ENCODE results near the gene ACTL10. TPM values are rescaled to one million over a fixed set of nuclear protein-coding genes. Genes with fewer than 3 reads are reported as not detected.
A peak's percentile ranks its signal among the peaks of the same experiment; 100 is the strongest.

Gene ACTL10
- polyA plus RNA-seq, 3 donors from 2014 or later, result 3.4 to 7.0 (median 3.9) TPM

DNA sequence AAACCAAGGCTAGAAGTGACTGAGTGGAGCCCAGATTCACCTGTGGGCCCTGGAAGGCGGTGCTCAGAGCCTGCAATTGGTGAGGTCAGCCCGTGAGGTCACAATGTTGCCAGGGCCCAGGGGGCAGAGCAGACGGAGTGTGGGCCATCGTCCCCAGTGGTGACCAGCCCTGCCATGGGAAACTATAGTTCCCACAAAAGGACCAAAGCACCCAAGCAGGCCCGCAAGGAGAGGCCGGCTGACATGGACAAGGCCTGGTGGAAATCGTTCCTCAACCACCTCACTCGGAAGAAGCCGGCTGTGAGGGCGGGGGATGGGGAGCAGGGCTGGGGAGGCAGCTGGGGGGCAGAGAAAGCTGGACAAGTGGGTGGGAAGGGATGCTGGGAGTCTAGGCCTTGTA lies 4.6 kb upstream of the ACTL10 start, which contains the start of gene C20orf144:
Gene C20orf144, plus strand, starts transcription at position 156 of the 400 bp plus-strand sequence. Its CDS starts 19 bp downstream, at position 175.
- H3K4me3 Mint-ChIP-seq, result peak within 1 kb of the TSS; percentile 76 to 87 (median 85)
- H3K9me3 Mint-ChIP-seq, result no peaks in the 10 kb centered on the region
- DNase-seq, result no peak
- H3K4me1 Mint-ChIP-seq, result peaks cover 34 to 38% of the 10 kb centered on the region in 2 donors
- peaks cover 5 to 10% (median 7%) of the 10 kb centered on the region in 3 donors for H3K27me3 Mint-ChIP-seq (ENCODE audit: low read depth in 3 of 3)
- peak within 1 kb of the TSS; percentile 82 to 92 (median 90) for H3K27ac Mint-ChIP-seq
- no peaks in the 10 kb centered on the region for H3K36me3 Mint-ChIP-seq

DNA sequence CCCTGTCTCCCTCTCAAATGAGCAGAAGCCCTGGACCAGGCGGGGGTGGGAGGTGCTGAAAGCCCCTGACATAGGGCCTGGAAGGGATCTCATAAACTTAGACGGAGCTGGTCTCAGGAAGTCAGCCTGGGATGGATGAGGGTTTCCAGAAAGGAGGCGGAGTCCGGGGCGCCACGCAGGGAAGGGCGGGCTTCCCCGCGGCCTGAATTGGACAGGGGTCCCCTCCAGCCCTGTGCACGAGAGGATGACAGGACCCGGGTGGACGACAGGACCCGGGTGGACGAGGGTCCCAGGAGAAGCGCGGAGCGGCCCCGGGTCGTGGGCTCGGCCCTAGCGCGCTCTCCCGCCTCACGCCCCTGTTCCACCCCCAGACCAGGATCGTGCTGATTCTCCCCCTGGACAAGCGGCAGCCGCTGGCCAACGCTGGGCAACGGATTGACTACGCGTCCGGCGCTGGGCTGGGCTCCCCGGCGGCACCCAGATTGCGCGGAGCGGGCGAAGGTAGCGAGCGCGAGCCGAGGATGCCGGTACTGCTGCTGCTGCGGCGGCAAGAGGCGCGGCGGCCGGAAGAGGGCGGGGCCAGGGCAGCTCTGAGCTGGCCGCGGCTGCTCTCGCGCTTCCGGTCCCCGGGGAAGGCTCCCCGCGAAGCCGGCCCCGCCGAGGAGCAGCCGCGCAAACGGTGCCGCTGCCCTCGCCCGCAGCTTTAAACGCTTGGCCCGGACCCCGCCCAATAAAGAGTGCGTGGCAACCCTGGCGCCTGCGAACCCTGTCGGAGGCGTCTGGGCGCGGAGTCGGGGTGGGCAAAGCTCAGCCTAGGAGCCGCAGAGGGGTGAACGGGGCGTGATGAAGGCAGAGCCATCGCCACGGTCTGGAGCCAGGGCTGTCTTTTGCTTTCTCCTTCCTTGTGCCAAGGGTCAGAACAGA lies 3.3 kb upstream of the ACTL10 start:
- Mint-ChIP-seq H3K27ac (peak overlapping the region; percentile 82 to 94 (median 92)), H3K9me3 (no peaks in the 10 kb centered on the region), H3K27me3 (ENCODE audit: low read depth in 3 of 3) (peaks cover 5 to 10% (median 7%) of the 10 kb centered on the region in 3 donors), H3K4me1 (peaks cover 39 to 42% of the 10 kb centered on the region in 2 donors), H3K4me3 (peak overlapping the region; percentile 76 to 87 (median 85)), H3K36me3 (no peaks in the 10 kb centered on the region)
- peak; percentile 85 to 88 (median 88) for DNase-seq

GRCh38 chr20:33664085-33664761 lies 2.5 kb upstream of the ACTL10 start:
- Mint-ChIP-seq H3K36me3 (no peaks in the 10 kb centered on the region), H3K9me3 (no peaks in the 10 kb centered on the region), H3K4me1 (peaks cover 39 to 45% of the 10 kb centered on the region in 2 donors), H3K27me3 (ENCODE audit: low read depth in 3 of 3) (peaks cover 5 to 10% (median 7%) of the 10 kb centered on the region in 3 donors), H3K4me3 (peak overlapping the region; percentile 76 to 87 (median 85)), H3K27ac (peak overlapping the region; percentile 82 to 94 (median 92))
- no peak for DNase-seq

- H3K27ac Mint-ChIP-seq, result peak overlapping the region; percentile 82 to 94 (median 92)
- peaks cover 39 to 45% of the 10 kb centered on the region in 2 donors for H3K4me1 Mint-ChIP-seq
- no peaks in the 10 kb centered on the region for H3K9me3 Mint-ChIP-seq
- peak overlapping the region; percentile 76 to 87 (median 85) for H3K4me3 Mint-ChIP-seq
- H3K27me3 Mint-ChIP-seq (ENCODE audit: low read depth in 3 of 3), result peaks cover 5 to 10% (median 7%) of the 10 kb centered on the region in 3 donors
- DNase-seq, result no peak
- H3K36me3 Mint-ChIP-seq, result no peaks in the 10 kb centered on the region
Observed at GRCh38 chr20:33664762-33665144, 2.0 kb upstream of the ACTL10 start.

GRCh38 chr20:33667245-33667675 lies 517 bp downstream of the ACTL10 start:
- Mint-ChIP-seq H3K9me3 (no peaks in the 10 kb centered on the region), H3K27me3 (ENCODE audit: low read depth in 3 of 3) (peaks cover 5 to 10% (median 7%) of the 10 kb centered on the region in 3 donors), H3K36me3 (no peaks in the 10 kb centered on the region), H3K27ac (peak overlapping the region in 4 of 6 donors; percentile 40 to 78 (median 72)), H3K4me3 (peak overlapping the region; percentile 76 to 95 (median 79)), H3K4me1 (peaks cover 39 to 45% of the 10 kb centered on the region in 2 donors)
- DNase-seq, result peak; percentile 47 to 54 (median 54)

DNA sequence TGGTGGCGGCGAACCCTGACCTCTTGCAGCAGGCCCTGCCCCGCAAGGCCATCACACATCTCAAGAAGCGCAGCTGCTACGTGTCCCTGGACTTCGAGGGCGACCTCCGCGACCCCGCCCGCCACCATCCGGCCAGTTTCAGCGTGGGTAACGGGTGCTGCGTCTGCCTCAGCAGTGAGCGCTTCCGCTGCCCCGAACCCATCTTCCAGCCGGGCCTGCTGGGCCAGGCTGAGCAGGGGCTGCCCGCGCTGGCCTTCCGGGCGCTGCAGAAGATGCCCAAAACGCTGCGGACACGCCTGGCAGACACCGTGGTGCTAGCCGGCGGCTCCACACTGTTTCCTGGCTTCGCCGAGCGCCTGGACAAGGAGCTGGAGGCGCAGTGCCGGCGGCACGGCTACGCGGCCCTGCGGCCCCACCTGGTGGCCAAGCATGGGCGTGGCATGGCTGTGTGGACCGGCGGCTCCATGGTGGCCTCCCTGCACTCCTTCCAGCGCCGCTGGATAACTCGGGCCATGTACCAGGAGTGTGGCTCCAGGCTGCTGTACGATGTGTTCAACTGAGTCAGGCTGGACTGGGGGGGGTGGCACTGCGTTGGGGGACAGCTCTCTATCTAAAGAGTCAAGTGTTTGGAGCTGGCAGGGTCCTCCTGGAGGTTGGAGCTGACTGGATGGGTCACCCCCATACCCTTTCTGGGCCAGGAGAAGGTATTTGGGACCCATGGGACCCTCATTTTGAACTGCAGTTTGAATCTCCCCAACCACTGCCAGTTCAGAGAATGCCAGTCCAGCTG lies 1.1 kb downstream of the ACTL10 start:
- DNase-seq, result peak; percentile 75 to 80 (median 79)
- Mint-ChIP-seq H3K27ac (peak overlapping the region in 5 of 6 donors; percentile 40 to 78 (median 65)), H3K36me3 (no peaks in the 10 kb centered on the region), H3K4me3 (peak overlapping the region; percentile 76 to 95 (median 79)), H3K4me1 (peaks cover 35 to 41% of the 10 kb centered on the region in 2 donors), H3K9me3 (no peaks in the 10 kb centered on the region), H3K27me3 (ENCODE audit: low read depth in 3 of 3) (peaks cover 3 to 7% (median 4%) of the 10 kb centered on the region in 3 donors)

DNA sequence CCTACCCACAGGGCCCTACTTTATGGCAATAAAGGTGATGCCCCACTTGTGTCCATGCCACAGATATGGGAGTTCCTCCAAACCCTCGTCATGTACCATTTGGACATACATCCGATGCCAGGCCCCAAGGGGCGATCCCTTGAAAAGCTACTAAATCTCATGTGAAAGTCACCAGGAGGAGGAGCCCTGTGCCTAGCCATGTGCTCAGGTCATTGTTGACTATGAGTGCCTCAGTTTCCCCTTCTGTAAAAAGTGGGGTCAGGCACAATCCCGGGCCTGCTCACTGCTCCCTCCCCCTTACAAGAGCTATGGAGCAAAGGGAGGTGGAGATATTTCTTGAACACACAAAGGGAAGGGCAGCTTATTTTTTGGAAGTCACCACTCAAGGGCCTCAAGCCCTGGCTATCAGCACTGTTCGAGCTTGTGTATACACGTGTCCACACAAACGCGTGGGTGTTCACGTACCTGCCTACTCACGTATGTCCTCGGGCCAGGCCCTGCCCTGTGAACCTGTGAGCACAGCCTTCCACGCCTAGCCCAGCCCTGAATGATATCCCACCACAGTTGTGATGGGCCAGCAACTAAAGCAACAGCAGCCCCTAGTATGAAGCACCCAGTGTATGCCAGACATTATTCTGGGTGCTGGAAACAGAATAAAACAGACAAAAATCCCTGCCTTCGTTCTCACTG lies 1.9 kb downstream of the ACTL10 start:
- Mint-ChIP-seq H3K4me3 (peak overlapping the region; percentile 52 to 85 (median 77)), H3K9me3 (no peaks in the 10 kb centered on the region), H3K4me1 (peaks cover 38 to 39% of the 10 kb centered on the region in 2 donors), H3K27ac (peak overlapping the region in 4 of 6 donors; percentile 42 to 74 (median 60)), H3K36me3 (no peaks in the 10 kb centered on the region), H3K27me3 (ENCODE audit: low read depth in 3 of 3) (peaks cover 2 to 6% (median 4%) of the 10 kb centered on the region in 3 donors)
- DNase-seq, result no peak

GRCh38 chr20:33669224-33669623 lies 2.5 kb downstream of the ACTL10 start:
- Mint-ChIP-seq H3K4me1 (peaks cover 38% of the 10 kb centered on the region in 2 donors), H3K9me3 (no peaks in the 10 kb centered on the region), H3K27me3 (ENCODE audit: low read depth in 3 of 3) (peaks cover 3 to 5% (median 4%) of the 10 kb centered on the region in 3 donors), H3K4me3 (no peak overlapping the region), H3K36me3 (no peaks in the 10 kb centered on the region), H3K27ac (peak overlapping the region in 2 of 6 donors; percentile 19 to 74)
- DNase-seq, result no peak

GRCh38 chr20:33669873-33670640 lies 3.3 kb downstream of the ACTL10 start:
- no peak overlapping the region for H3K27ac Mint-ChIP-seq
- no peak for DNase-seq
- peak overlapping the region in 1 of 5 donors; percentile 34 for H3K4me3 Mint-ChIP-seq
- peaks cover 2 to 5% (median 3%) of the 10 kb centered on the region in 3 donors for H3K27me3 Mint-ChIP-seq (ENCODE audit: low read depth in 3 of 3)
- H3K9me3 Mint-ChIP-seq, result no peaks in the 10 kb centered on the region
- no peaks in the 10 kb centered on the region for H3K36me3 Mint-ChIP-seq
- H3K4me1 Mint-ChIP-seq, result peaks cover 34% of the 10 kb centered on the region in 2 donors

- DNase-seq, result no peak
- Mint-ChIP-seq H3K27me3 (ENCODE audit: low read depth in 3 of 3) (peaks cover 2 to 5% (median 3%) of the 10 kb centered on the region in 3 donors), H3K4me3 (peak overlapping the region in 2 of 5 donors; percentile 40 to 41), H3K9me3 (no peaks in the 10 kb centered on the region), H3K36me3 (no peaks in the 10 kb centered on the region), H3K27ac (peak overlapping the region in 1 of 6 donors; percentile 76), H3K4me1 (peaks cover 31% of the 10 kb centered on the region in 2 donors)
Observed at GRCh38 chr20:33670715-33671499, 4.2 kb downstream of the ACTL10 start.

DNA sequence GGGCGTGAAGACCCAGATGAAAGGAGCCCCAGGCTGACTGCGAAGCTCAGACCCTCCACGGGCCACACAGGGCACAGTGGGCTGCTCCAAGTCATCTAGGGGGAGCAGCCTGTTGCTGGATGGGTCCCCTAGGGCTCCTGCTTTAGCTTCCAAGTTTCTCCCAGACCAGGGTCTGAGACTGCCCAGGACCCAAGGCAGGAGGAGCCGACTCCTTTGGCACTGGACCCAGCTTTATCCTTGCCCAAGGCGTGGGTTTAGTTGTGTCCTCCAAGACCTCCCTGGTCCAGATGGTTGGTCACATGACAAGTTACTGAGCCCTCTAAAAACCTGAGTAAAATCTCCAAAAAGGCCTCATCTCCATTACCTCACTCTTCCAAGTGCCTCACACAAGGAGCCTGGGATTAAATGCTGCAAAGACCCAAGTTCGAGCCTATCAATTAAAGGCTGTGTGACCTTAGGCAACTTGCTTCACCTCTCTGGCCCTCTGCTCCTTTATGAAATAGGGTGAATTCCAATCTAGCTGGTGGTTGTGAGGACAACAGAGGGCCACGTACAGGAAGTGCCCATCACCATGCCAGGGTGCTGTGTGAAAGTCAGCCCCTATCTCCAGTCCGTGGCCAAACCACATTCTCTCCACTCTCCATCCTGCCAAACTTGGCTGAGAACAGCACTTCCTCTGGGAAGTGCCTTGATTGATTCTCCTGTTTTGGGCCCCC lies 5.0 kb downstream of the ACTL10 start:
- H3K4me3 Mint-ChIP-seq, result peak overlapping the region in 3 of 5 donors; percentile 40 to 52 (median 41)
- no peak for DNase-seq
- no peaks in the 10 kb centered on the region for H3K9me3 Mint-ChIP-seq
- peaks cover 23% of the 10 kb centered on the region in 2 donors for H3K4me1 Mint-ChIP-seq
- H3K27ac Mint-ChIP-seq, result peak overlapping the region in 2 of 6 donors; percentile 60 to 71
- H3K36me3 Mint-ChIP-seq, result no peaks in the 10 kb centered on the region
- peaks cover under 1 to 3% (median 2%) of the 10 kb centered on the region in 3 donors for H3K27me3 Mint-ChIP-seq (ENCODE audit: low read depth in 3 of 3)
